D721Med (cell line): Measurements from ENCODE around the gene WWC1.
"Not testable (repeated sequence)": the region's sequence is repeated elsewhere in the genome, so short reads cannot be mapped to it uniquely, and the experiment has no call there.

Experiments used
- DNase-seq: peaks from one replicate; pipeline ENCODE4 v3.0.0; 2011; ENCODE audit warnings: low spot score; ENCODE audit not compliant: insufficient read length
- FAIRE-seq: peaks from 2 replicates; lab custom pipeline; 2011; peaks lifted over from hg19 to GRCh38; lab: Jason Lieb, UNC
- TF ChIP-seq, protein P1 (sequence below): IDR thresholded peaks from 2 replicates; pipeline ENCODE4 v1.5.1; 2012; ENCODE audit warnings: mild to moderate bottlenecking, control low read depth; ENCODE audit not compliant: insufficient read depth; ENCODE audit errors: missing control alignments

WWC1 gene

DNA sequence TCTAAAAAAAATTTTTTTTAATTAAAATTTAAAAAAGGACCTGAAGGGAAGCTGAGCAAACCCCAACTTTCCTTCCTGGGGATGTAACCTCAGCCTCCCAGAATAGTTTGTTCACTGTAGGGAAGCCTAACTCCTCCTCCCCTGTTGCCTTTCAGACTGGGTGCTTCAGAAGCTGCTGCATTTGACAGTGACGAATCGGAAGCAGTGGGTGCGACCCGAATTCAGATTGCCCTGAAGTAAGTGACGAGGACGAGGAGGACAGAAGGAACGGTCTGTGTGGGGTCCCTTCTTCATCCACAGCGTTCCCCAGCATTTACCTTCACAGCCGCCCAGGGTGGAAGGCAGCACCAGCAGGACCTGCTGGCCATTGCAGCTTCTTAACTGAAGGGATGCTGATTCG, 137.1 kb downstream of the WWC1 start:
- TF ChIP-seq, protein P1, sequence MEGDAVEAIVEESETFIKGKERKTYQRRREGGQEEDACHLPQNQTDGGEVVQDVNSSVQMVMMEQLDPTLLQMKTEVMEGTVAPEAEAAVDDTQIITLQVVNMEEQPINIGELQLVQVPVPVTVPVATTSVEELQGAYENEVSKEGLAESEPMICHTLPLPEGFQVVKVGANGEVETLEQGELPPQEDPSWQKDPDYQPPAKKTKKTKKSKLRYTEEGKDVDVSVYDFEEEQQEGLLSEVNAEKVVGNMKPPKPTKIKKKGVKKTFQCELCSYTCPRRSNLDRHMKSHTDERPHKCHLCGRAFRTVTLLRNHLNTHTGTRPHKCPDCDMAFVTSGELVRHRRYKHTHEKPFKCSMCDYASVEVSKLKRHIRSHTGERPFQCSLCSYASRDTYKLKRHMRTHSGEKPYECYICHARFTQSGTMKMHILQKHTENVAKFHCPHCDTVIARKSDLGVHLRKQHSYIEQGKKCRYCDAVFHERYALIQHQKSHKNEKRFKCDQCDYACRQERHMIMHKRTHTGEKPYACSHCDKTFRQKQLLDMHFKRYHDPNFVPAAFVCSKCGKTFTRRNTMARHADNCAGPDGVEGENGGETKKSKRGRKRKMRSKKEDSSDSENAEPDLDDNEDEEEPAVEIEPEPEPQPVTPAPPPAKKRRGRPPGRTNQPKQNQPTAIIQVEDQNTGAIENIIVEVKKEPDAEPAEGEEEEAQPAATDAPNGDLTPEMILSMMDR = no peak
- no peak for FAIRE-seq
- no peak for DNase-seq

DNA sequence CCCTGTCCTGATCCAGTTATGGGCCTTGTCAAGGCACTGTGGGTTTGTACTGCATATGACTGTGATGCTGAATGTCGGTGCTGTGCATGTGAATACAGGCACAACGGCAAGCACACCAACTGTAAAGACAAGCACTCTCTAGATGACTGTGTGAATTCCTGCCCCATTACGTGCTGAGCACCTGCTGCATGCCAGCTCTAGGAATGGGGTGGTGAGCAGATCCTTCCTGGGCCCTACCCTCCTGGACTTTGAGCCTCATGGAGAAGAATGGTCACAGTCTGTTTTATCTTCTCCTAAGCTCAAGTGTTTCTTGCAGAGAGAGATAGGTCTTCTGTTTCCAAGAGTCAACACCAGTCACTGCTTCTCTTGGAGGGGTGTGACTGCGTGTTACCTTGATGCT, 138.9 kb downstream of the WWC1 start:
- no peak for FAIRE-seq
- TF ChIP-seq, protein P1 = no peak

DNA sequence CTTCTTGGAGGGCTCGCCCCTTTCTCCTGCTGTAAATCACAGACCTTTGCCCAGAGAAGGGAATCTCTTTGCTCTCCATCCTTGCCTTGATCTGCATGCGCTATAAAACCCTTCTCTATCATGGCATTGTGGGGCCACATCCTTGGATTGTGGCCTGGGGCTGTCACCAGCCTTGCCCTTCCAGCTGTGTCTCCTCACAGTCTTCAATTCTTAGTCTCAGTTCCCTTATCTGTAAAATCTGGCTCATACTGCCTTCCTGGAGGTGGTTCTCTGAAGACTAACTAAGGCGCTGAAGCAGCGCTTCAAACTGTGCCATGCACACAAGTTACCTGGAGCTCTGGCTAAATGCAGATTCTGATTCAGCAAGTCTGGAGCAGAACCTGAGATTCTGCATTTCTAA, 141.5 kb downstream of the WWC1 start:
- FAIRE-seq (no peak), DNase-seq (no peak)
- TF ChIP-seq, protein P1 = no peak

More for the DNA sequence above, 138.9 kb downstream of the WWC1 start:
- no peak for DNase-seq

DNA sequence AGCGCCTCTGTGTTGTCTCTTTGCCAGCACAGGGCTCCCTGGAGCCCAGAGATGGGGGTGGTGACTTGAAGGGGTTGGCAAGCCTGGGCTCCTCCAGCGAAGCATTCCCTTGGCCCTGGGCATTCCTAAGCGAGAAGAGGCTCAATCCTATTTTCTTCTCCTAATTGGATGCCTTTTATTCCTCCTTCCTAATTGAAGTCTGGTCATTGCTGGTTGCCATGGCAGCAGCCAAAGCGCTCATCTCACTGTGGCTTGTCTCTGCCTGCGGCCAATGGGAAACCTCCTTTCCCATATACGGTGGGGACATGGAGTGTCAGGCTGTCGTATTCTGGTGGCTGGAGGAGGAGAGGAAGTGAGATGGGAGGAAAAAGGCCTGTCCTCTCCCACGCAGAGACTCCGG, 142.6 kb downstream of the WWC1 start:
- TF ChIP-seq, protein P1 = no peak
- DNase-seq (no peak), FAIRE-seq (no peak)

GRCh38 chr5:168434746-168435321, 143.4 kb downstream of the WWC1 start:
- TF ChIP-seq, protein P1 = no peak
- no peak for DNase-seq
- no peak for FAIRE-seq

- DNase-seq, FAIRE-seq: not testable (repeated sequence)
Observed at GRCh38 chr5:168435340-168435739, 143.9 kb downstream of the WWC1 start.

DNA sequence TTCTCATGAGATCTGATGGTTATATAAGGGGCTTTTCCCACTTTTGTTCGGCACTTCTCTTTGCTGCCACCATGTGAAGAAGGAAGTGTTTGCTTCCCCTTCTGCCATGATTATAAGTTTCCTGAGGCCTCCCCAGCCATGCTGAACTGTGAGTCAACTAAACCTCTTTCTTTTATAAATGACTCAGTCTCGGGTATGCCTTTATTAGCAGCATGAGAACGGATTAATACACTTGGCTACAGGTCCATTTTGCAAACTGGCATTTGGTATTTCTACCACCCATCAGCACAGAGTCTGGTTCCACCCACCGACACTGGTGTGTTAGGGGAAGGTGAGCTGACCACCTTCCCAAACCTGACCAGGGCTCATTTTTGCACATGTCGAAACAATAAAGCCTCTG, 146.9 kb downstream of the WWC1 start:
- FAIRE-seq (no peak), DNase-seq (no peak)
- TF ChIP-seq, protein P1 = no peak

DNA sequence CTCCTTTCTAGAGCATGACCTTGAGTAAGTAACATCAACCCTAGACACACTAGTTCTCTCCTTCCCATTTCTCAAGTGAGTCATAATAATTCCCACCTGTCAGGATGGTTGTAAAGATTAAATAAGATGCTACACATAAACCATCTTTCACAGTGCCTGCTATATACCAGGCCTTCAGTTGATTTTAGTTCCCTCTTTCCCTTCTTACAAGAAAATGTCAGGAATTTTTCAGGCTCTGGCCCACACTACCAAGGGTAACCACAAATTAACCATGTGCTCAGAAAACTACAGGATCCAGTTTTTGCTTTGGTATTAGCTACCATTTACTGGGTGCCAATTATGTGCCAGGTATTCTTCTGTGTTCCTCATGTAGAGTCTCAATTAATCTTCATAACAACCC, 152.1 kb downstream of the WWC1 start:
- FAIRE-seq (no peak), DNase-seq (no peak)
- TF ChIP-seq, protein P1 = no peak
